Epithelial cell of proximal tubule (primary cell): Measurements from ENCODE around the gene ZBTB8A. TPM values are rescaled to one million over a fixed set of nuclear protein-coding genes. Genes with fewer than 3 reads are reported as not detected.

Experiments
- total RNA-seq: library from RNA; depleted of rRNA; stranded (reverse); fragments of >200 nt; gene quantifications from 2 replicates; pipeline ENCODE4 v1.2.3, GENCODE V29; 2015

The ZBTB8A gene
- total RNA-seq, 1 donor from 2014 or later: 3.2 TPM

Other genes starting within 250 kb of the ZBTB8A start
- 117 and 127 TPM in 2 replicates for gene HDAC1, start 247.3 kb upstream of the ZBTB8A start, total RNA-seq
- 190 and 199 TPM in 2 replicates for gene MARCKSL1, start 203.2 kb upstream of the ZBTB8A start, total RNA-seq
- 1.7 and 11.7 TPM in 2 replicates for gene FAM229A, start 176.9 kb upstream of the ZBTB8A start, total RNA-seq
- gene TSSK3, start 176.9 kb upstream of the ZBTB8A start, total RNA-seq: 0.58 TPM in 1 of 2 replicates, not detected in the other
- gene BSDC1, start 145.0 kb upstream of the ZBTB8A start, total RNA-seq: 56.7 and 61.1 TPM in 2 replicates
- 0.07 and 0.23 TPM in 2 replicates for gene ZBTB8B, start 74.4 kb upstream of the ZBTB8A start, total RNA-seq
- gene ZBTB8OS, start 111.1 kb downstream of the ZBTB8A start, total RNA-seq: 31.3 and 53.1 TPM in 2 replicates
- gene RBBP4, start 111.8 kb downstream of the ZBTB8A start, total RNA-seq: 175 and 246 TPM in 2 replicates
- gene SYNC, start 163.3 kb downstream of the ZBTB8A start, total RNA-seq: 6.6 and 10.3 TPM in 2 replicates